ENCODE measurements around the gene PPP3R2. TPM values are rescaled to one million over a fixed set of nuclear protein-coding genes. Genes with fewer than 3 reads are reported as not detected.

Gene PPP3R2
- total RNA-seq, 1 experiment from 2014 or later, result not detected

DNA sequence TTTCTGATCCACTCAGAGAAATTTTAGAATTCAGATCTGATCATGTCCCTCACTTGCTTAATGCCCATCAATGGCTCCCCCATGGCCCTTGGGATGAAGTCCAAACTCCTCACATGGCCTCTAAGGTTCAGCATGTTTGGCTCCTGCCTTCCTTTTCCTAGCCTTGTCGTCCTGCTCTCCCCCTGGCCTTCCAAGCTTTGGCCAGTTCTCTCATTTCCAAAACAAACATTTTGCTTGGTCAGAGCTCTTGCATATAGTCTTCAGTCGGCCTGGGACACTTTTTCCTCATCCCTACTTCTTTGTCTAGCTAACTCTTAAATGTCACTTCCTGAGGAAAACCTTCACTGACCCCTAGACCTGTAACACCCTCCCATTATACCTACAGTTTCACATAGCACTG, 37.1 kb upstream of the PPP3R2 start:
- no CpG with 5 or more reads among the region's 2 CpGs for WGBS (ENCODE audit: extremely low coverage, insufficient read length, low lambda C conversion rate)
- H2BK120ac ChIP-seq (ENCODE audit: low read depth, low read length, poor library complexity, severe bottlenecking), result no peak overlapping the region
- H3K23me2 ChIP-seq (ENCODE audit: insufficient read length, low read depth, low read length, poor library complexity, severe bottlenecking), result no peaks in the 10 kb centered on the region
- no peak overlapping the region for H3K4ac ChIP-seq (ENCODE audit: low read depth, low read length)
- Mint-ChIP-seq H3K9me3 (no peaks in the 10 kb centered on the region), H3K36me3 (ENCODE audit: insufficient read depth in 1 of 3, low read depth in 3 of 3) (no peaks in the 10 kb centered on the region), H3K27me3 (ENCODE audit: low read depth) (no peaks in the 10 kb centered on the region), H3K4me1 (no peaks in the 10 kb centered on the region), H3K4me3 (no peak overlapping the region), H3K27ac (no peak overlapping the region)
- H3K4me1 ChIP-seq (ENCODE audit: insufficient read depth, low read length), result 0 out of 2 replicates have a peak, but pooled peaks cover 1% of the 10 kb centered on the region
- H2AFZ ChIP-seq (ENCODE audit: low read length), result no peak overlapping the region
- no peaks in the 10 kb centered on the region for H3K79me2 ChIP-seq (ENCODE audit: insufficient read depth, low read length)
- H3K9me3 ChIP-seq (ENCODE audit: control insufficient read depth, low read depth, low read length), result no peaks in the 10 kb centered on the region
- no peaks in the 10 kb centered on the region for H3K27me3 ChIP-seq (ENCODE audit: insufficient read depth, low read length)
- no peak overlapping the region for H2BK20ac ChIP-seq (ENCODE audit: low read depth, low read length, poor library complexity, severe bottlenecking)
- no peak overlapping the region for H3K56ac ChIP-seq (ENCODE audit: insufficient read length, low read depth, low read length)
- no peak overlapping the region for H3K4me2 ChIP-seq (ENCODE audit: insufficient read depth, insufficient read length, low read length)
- no peak overlapping the region for H2BK5ac ChIP-seq (ENCODE audit: insufficient read length, low read length)
- H3K9ac ChIP-seq (ENCODE audit: extremely low read depth, insufficient read length, low read length), result no peak overlapping the region
- H4K20me1 ChIP-seq (ENCODE audit: control insufficient read depth, insufficient read depth, insufficient read length), result no peaks in the 10 kb centered on the region
- H3K79me1 ChIP-seq (ENCODE audit: insufficient read depth, low read depth, low read length, poor library complexity, severe bottlenecking), result no peaks in the 10 kb centered on the region
- DNase-seq, result no peak
- no peak overlapping the region for H2AK5ac ChIP-seq (ENCODE audit: insufficient read length, low read length)
- no peak overlapping the region for H4K5ac ChIP-seq (ENCODE audit: insufficient read length, low read depth, low read length)
- no peak overlapping the region for H3K27ac ChIP-seq (ENCODE audit: insufficient read length, low read depth, low read length)
- no peak overlapping the region for H3K18ac ChIP-seq (ENCODE audit: insufficient read length, low read depth, low read length)
- no peak overlapping the region for H3K23ac ChIP-seq (ENCODE audit: insufficient read length, low read depth, low read length)
- H3K14ac ChIP-seq (ENCODE audit: insufficient read depth, low read length), result no peak overlapping the region
- no peak overlapping the region for H2BK12ac ChIP-seq (ENCODE audit: insufficient read length, low read depth, low read length)
- no peak overlapping the region for H2BK15ac ChIP-seq (ENCODE audit: low read depth, low read length)
- no peak overlapping the region for H4K91ac ChIP-seq (ENCODE audit: insufficient read length, low read depth, low read length)
- TF ChIP-seq, protein P1, sequence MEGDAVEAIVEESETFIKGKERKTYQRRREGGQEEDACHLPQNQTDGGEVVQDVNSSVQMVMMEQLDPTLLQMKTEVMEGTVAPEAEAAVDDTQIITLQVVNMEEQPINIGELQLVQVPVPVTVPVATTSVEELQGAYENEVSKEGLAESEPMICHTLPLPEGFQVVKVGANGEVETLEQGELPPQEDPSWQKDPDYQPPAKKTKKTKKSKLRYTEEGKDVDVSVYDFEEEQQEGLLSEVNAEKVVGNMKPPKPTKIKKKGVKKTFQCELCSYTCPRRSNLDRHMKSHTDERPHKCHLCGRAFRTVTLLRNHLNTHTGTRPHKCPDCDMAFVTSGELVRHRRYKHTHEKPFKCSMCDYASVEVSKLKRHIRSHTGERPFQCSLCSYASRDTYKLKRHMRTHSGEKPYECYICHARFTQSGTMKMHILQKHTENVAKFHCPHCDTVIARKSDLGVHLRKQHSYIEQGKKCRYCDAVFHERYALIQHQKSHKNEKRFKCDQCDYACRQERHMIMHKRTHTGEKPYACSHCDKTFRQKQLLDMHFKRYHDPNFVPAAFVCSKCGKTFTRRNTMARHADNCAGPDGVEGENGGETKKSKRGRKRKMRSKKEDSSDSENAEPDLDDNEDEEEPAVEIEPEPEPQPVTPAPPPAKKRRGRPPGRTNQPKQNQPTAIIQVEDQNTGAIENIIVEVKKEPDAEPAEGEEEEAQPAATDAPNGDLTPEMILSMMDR (conservative IDR thresholded peaks at IDR 0.05), result no peak
- no peak overlapping the region for H3T11ph ChIP-seq (ENCODE audit: low read length)
- no peak overlapping the region for H4K8ac ChIP-seq (replicated peaks; ENCODE audit: insufficient read length, low read depth, low read length)

Data from H9 (cell line).